Measurements from ENCODE around the gene UTS2B. TPM values are rescaled to one million over a fixed set of nuclear protein-coding genes. Genes with fewer than 3 reads are reported as not detected.
"Not testable (repeated sequence)": the region's sequence is repeated elsewhere in the genome, so short reads cannot be mapped to it uniquely, and the experiment has no call there.

Gene UTS2B
- polyA plus RNA-seq, 1 experiment = 1.2 TPM

DNA sequence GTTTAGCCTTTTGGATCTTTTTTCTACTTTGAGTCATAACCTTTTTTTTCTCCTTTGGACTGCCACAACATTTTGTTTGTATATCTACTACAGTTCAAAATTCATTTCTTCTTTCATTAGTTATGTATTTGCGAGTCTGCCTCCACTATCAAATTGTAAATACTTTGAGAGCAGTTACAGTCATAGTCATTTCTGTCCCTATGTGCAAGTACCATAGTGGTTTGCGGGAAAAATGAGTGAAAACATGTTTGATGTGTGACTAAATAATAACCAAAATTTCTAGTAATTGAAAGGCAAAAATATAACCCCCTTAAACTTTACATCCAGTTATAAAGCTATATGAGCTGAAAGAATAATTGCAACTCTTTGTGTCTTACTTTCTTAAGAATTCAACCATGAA is 46.9 kb downstream of the UTS2B start:
- no peaks in the 10 kb centered on the region for H3K9me3 ChIP-seq (ENCODE audit: control insufficient read depth, insufficient read depth, low read length)
- H3K27ac ChIP-seq (ENCODE audit: low read depth, low read length) = no peak overlapping the region
- no peaks in the 10 kb centered on the region for H3K27me3 ChIP-seq (ENCODE audit: control insufficient read depth, insufficient read depth, low read length)
- DNase-seq (ENCODE audit: low read depth, low spot score) = no peak
- POLR2A ChIA-PET = no interaction called here
- no peak for TF ChIP-seq CTCF (IDR thresholded peaks at IDR 0.05; ENCODE audit: low read depth, low read length)
- H3K4me3 ChIP-seq (ENCODE audit: low read depth, low read length) = no peak overlapping the region
- CTCF ChIA-PET = no interaction called here

- H3K27me3 ChIP-seq (ENCODE audit: control insufficient read depth, insufficient read depth, low read length) = no peaks in the 10 kb centered on the region
- ChIA-PET POLR2A (no interaction called here), CTCF (no interaction called here)
- no peak overlapping the region for H3K27ac ChIP-seq (ENCODE audit: low read depth, low read length)
- no peaks in the 10 kb centered on the region for H3K9me3 ChIP-seq (ENCODE audit: control insufficient read depth, insufficient read depth, low read length)
- H3K4me3 ChIP-seq (ENCODE audit: low read depth, low read length) = no peak overlapping the region
- no peak for TF ChIP-seq CTCF (IDR thresholded peaks at IDR 0.05; ENCODE audit: low read depth, low read length)
- no peak for DNase-seq (ENCODE audit: low read depth, low spot score)
These were observed 47.8 kb downstream of the UTS2B start for GRCh38 chr3:191282251-191283185.

- Histone ChIP-seq H3K4me3 (ENCODE audit: low read depth, low read length) (no peak overlapping the region), H3K27me3 (ENCODE audit: control insufficient read depth, insufficient read depth, low read length) (no peaks in the 10 kb centered on the region), H3K27ac (ENCODE audit: low read depth, low read length) (no peak overlapping the region), H3K9me3 (ENCODE audit: control insufficient read depth, insufficient read depth, low read length) (no peaks in the 10 kb centered on the region)
- TF ChIP-seq CTCF (IDR thresholded peaks at IDR 0.05; ENCODE audit: low read depth, low read length) = no peak
- ChIA-PET CTCF (no interaction called here), POLR2A (no interaction called here)
- no peak for DNase-seq (ENCODE audit: low read depth, low spot score)
These were observed 49.4 kb downstream of the UTS2B start for GRCh38 chr3:191280882-191281281.

GRCh38 chr3:191280111-191280510 is 50.2 kb downstream of the UTS2B start:
- no peak for DNase-seq (ENCODE audit: low read depth, low spot score)
- Histone ChIP-seq H3K27me3 (ENCODE audit: control insufficient read depth, insufficient read depth, low read length) (no peaks in the 10 kb centered on the region), H3K27ac (ENCODE audit: low read depth, low read length) (no peak overlapping the region), H3K4me3 (ENCODE audit: low read depth, low read length) (no peak overlapping the region), H3K9me3 (ENCODE audit: control insufficient read depth, insufficient read depth, low read length) (no peaks in the 10 kb centered on the region)
- POLR2A ChIA-PET = no interaction called here
- no peak for TF ChIP-seq CTCF (IDR thresholded peaks at IDR 0.05; ENCODE audit: low read depth, low read length)
- CTCF ChIA-PET = no interaction called here

GRCh38 chr3:191275751-191276150 is 54.6 kb downstream of the UTS2B start:
- no peak for DNase-seq (ENCODE audit: low read depth, low spot score)
- Histone ChIP-seq H3K9me3 (ENCODE audit: control insufficient read depth, insufficient read depth, low read length) (no peaks in the 10 kb centered on the region), H3K4me3 (ENCODE audit: low read depth, low read length) (no peak overlapping the region), H3K27ac (ENCODE audit: low read depth, low read length) (no peak overlapping the region), H3K27me3 (ENCODE audit: control insufficient read depth, insufficient read depth, low read length) (no peaks in the 10 kb centered on the region)
- CTCF ChIA-PET = no interaction called here
- no peak for TF ChIP-seq CTCF (IDR thresholded peaks at IDR 0.05; ENCODE audit: low read depth, low read length)
- POLR2A ChIA-PET = no interaction called here

DNA sequence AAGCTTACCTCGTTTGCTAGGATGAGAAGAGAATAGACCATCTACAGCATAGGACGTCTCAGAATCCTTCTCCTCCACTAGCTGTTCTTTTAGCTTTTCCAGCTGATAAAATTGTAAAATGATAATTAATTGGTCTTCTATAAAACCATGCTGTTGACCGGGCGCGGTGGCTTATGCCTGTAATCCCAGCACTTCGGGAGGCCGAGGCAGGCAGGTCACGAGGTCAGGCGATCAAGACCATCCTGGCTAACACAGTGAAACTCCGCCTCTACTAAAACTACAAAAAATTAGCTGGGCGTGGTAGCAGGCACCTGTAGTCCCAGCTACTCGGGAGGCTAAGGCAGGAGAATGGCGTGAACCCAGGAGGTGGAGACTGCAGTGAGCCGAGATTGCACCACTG is 55.1 kb downstream of the UTS2B start:
- POLR2A ChIA-PET; H3K27me3 ChIP-seq (ENCODE audit: control insufficient read depth, insufficient read depth, low read length); DNase-seq (ENCODE audit: low read depth, low spot score); H3K4me3 ChIP-seq (ENCODE audit: low read depth, low read length); H3K9me3 ChIP-seq (ENCODE audit: control insufficient read depth, insufficient read depth, low read length); H3K27ac ChIP-seq (ENCODE audit: low read depth, low read length): not testable (repeated sequence)
- CTCF ChIA-PET = interaction anchor here (0.6 kb wide), 1 partner anchor 1560 kb away, joined by 3 read pairs; no protein-coding TSS in a partner anchor
